Subcutaneous adipose tissue (tissue), 4 donors: ENCODE data around the gene CMTM5. TPM values are rescaled to one million over a fixed set of nuclear protein-coding genes. Genes with fewer than 3 reads are reported as not detected.

Source experiments
- CTCF ChIP-seq: fragments of 450-650 bp; IDR thresholded peaks from one replicate; pipeline ENCODE4 v1.5.1; 2016; ENCODE audit warnings: low read depth, mild to moderate bottlenecking, control low read depth, antibody characterized with exemption, moderate library complexity
- total RNA-seq, 4 donors: library from RNA; depleted of rRNA; stranded (reverse); fragments of >200 nt; gene quantifications; one replicate each; pipeline ENCODE4 v1.1.0, GENCODE V29; 2016

CMTM5 gene
- total RNA-seq, 4 donors from 2014 or later = not detected

DNA sequence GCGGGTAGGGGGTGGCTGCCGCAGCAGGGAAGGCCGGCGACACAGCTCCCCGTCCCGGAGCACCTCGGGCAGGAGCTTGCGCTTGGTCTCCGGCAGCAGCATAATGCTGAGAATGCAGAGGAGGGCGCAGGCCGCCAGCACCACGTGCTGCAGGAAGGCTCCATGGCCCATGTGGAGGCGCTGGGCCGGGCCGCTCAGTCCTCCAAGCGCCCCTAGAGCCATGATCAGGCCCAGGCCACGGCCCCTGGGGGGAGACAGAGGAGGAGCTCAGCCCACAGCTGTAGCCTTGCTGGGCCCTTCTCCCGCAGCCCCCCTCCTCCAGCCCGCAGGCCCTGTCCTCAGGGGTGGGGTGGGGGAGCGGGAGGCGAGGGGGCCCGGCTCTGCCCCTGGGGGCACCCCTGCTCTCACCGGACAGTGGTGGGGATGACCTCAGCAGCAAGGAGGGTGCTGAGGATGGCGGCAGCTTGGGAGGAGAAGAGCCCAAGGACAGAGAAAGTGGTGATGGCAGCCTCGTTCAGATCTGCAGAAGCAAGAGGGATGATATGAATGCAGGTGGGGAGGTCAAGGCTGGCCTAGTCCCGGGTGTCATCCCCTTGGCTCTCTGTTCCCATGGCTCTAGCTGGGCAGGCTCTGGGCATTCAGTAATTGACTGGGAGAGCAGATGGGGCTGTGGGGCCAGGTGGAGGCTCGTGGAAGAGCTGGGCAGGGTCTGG lies 30.0 kb upstream of the CMTM5 start:
- TF ChIP-seq CTCF = no peak

- TF ChIP-seq CTCF = no peak
Measured at GRCh38 chr14:23347406-23348296, 29.2 kb upstream of the CMTM5 start.

DNA sequence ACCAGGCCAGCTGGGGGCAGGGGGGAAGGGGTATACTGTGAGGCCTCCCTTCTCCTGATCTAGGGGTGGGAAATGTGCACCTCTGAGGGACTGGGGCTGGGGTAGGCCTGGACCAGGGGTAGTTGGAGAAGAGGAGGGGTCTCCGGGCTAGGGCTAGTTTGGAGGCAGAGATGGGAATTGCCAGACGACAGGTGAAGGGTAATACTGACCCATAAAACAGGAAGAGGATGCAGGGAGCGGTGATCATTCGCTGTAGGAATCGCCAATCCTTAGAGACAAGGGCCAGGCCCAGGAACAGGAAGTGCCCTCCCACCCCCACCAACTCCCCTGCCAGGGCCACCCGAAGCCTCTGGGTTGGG lies 28.6 kb upstream of the CMTM5 start:
- no peak for TF ChIP-seq CTCF

DNA sequence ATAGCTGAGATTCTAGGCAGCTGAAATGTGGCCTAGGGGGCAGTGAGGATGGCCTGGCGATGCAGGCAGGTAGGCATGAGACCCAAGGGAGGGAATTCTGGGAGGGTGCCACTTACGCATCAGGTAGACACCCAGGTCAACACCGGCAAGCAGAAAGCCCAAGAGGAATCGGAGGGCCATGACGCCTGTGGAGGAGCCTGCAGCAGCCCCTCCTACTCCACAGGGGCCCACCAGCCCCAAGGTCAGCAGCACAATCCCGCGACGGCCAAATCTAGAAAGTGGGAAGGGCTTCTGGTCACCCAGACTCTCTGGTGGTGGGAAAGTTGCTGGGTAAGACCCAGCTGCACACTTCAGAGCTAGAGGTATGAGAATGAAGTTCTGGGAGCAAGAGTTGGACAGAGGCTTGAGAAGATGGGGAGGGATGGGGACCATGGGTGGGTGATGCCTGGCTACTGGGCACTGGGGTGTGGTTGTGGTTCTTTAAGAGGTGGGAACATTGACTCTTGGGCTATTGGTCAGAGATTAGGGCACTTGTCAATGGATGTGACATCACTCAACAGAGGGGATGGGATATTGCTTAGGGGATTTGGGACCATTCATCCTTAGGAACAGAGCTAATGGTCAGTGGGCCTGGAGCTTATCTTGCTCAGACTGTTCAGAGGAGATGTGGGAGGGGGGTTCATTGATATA lies 27.5 kb upstream of the CMTM5 start:
- no peak for TF ChIP-seq CTCF

GRCh38 chr14:23351681-23352505 lies 25.0 kb upstream of the CMTM5 start:
- no peak for TF ChIP-seq CTCF

- no peak for TF ChIP-seq CTCF
Measured at GRCh38 chr14:23352506-23353432, 24.1 kb upstream of the CMTM5 start, which contains the start of gene SLC22A17. TSS of gene SLC22A17 (minus strand) at chr14:23352887.
